Uterus (tissue), 2 donors: ENCODE data around the gene CCDC194.

Experiments used
- CTCF ChIP-seq, 4 experiments: fragments of 200-600 bp in 2 of 4; fragments of 450-650 bp in 2 of 4; sonication (generic) in 2 of 4; IDR thresholded peaks; one replicate each; pipeline ENCODE4 v1.5.1; 2016 to 2019; ENCODE audit warnings: antibody characterized with exemption in 4 of 4, mild to moderate bottlenecking in 2 of 4, moderate library complexity in 1 of 4
- POLR2A ChIP-seq, 2 donors: fragments of 450-650 bp; IDR thresholded peaks; one replicate each; pipeline ENCODE4 v1.6.1; 2016; ENCODE audit warnings: antibody characterized with exemption in 2 of 2, mild to moderate bottlenecking in 1 of 2, moderate library complexity in 1 of 2

- TF ChIP-seq POLR2A (IDR thresholded peaks at IDR 0.05), result no peak
- no peak for TF ChIP-seq CTCF (IDR thresholded peaks at IDR 0.05)
These were observed 2.4 kb downstream of the CCDC194 start for GRCh38 chr19:17391371-17392151.
